IPS DF 6.9 (cell line): ENCODE measurements around the gene CACNA1I.

Experiments used
- DNase-seq: peaks from one replicate; pipeline ENCODE4 v3.0.0-alpha.2; 2013; ENCODE audit warnings: low read depth, low spot score
- H3K27ac ChIP-seq: one replicate; pipeline ENCODE4 v1.5.1; 2013; ENCODE audit warnings: low read length, control low read depth
- H3K27me3 ChIP-seq: 2 replicates; pipeline ENCODE4 v1.6.1; 2013; ENCODE audit warnings: mild to moderate bottlenecking, low read length; ENCODE audit not compliant: control insufficient read depth, insufficient read depth
- H3K36me3 ChIP-seq: 2 replicates; pipeline ENCODE4 v1.6.1; 2013; ENCODE audit warnings: low read length; ENCODE audit not compliant: control insufficient read depth, insufficient read depth
- H3K4me1 ChIP-seq: 2 replicates; pipeline ENCODE4 v1.6.1; 2013; ENCODE audit warnings: low read length; ENCODE audit not compliant: control insufficient read depth, insufficient read depth
- H3K4me3 ChIP-seq: 2 replicates; pipeline ENCODE4 v1.5.1; 2013; ENCODE audit warnings: mild to moderate bottlenecking, low read length
- H3K9me3 ChIP-seq: 2 replicates; pipeline ENCODE4 v1.6.1; 2013; ENCODE audit warnings: low read length, inconsistent platforms; ENCODE audit not compliant: control insufficient read depth, insufficient read depth
- WGBS: extraction: QIAGEN DNeasy Blood & Tissue Kit; methylation state at CpG from one replicate; pipeline ENCODE4 v1.1.7; 2013; ENCODE audit warnings: mixed read lengths, missing lambda C conversion rate; ENCODE audit not compliant: insufficient read length, insufficient coverage; 5-methylcytosine and 5-hydroxymethylcytosine counted together

The CACNA1I gene

GRCh38 chr22:39580795-39581194 is 10.2 kb downstream of the CACNA1I start:
- Histone ChIP-seq H3K27me3 (no peaks in the 10 kb centered on the region), H3K36me3 (no peaks in the 10 kb centered on the region), H3K27ac (no peak overlapping the region), H3K4me3 (no peak overlapping the region), H3K4me1 (peaks cover 3% of the 10 kb centered on the region; the same call in 1 of the 2 replicates), H3K9me3 (no peaks in the 10 kb centered on the region)
- WGBS: no CpG with 5 or more reads among the region's 6 CpGs
- no peak for DNase-seq

- Histone ChIP-seq H3K9me3 (no peaks in the 10 kb centered on the region), H3K27me3 (no peaks in the 10 kb centered on the region), H3K27ac (no peak overlapping the region), H3K4me1 (peaks cover 3% of the 10 kb centered on the region; the same call in 1 of the 2 replicates), H3K36me3 (no peaks in the 10 kb centered on the region), H3K4me3 (no peak overlapping the region)
- WGBS: no CpG with 5 or more reads among the region's 8 CpGs
- DNase-seq: no peak
These were observed 10.8 kb downstream of the CACNA1I start for GRCh38 chr22:39581303-39581702.

- no peak overlapping the region for H3K27ac ChIP-seq
- 100% methylated on average over 1 of the region's 3 CpGs for WGBS
These were observed 12.6 kb downstream of the CACNA1I start for GRCh38 chr22:39583066-39583667.

GRCh38 chr22:39589875-39590274 is 19.3 kb downstream of the CACNA1I start:
- Histone ChIP-seq H3K27ac (no peak overlapping the region), H3K36me3 (no peaks in the 10 kb centered on the region), H3K27me3 (no peaks in the 10 kb centered on the region), H3K4me1 (no peaks in the 10 kb centered on the region; the same call in 1 of the 2 replicates), H3K4me3 (no peak overlapping the region), H3K9me3 (no peaks in the 10 kb centered on the region)
- no peak for DNase-seq
- WGBS: no CpG with 5 or more reads among the region's 11 CpGs

More at GRCh38 chr22:39583066-39583667, 12.6 kb downstream of the CACNA1I start:
- H3K4me1 ChIP-seq: peaks cover 3% of the 10 kb centered on the region; the same call in 1 of the 2 replicates
- no peak overlapping the region for H3K4me3 ChIP-seq
- no peaks in the 10 kb centered on the region for H3K27me3 ChIP-seq
- DNase-seq: no peak
- H3K9me3 ChIP-seq: no peaks in the 10 kb centered on the region
- H3K36me3 ChIP-seq: no peaks in the 10 kb centered on the region

- Histone ChIP-seq H3K9me3 (no peaks in the 10 kb centered on the region), H3K27ac (no peak overlapping the region), H3K36me3 (no peaks in the 10 kb centered on the region), H3K4me3 (no peak overlapping the region), H3K27me3 (no peaks in the 10 kb centered on the region), H3K4me1 (no peaks in the 10 kb centered on the region; the same call in 1 of the 2 replicates)
- WGBS: no CpG with 5 or more reads among the region's 32 CpGs
- no peak for DNase-seq
These were observed 21.8 kb downstream of the CACNA1I start for GRCh38 chr22:39592081-39593065.

- Histone ChIP-seq H3K27ac (no peak overlapping the region), H3K4me1 (no peaks in the 10 kb centered on the region; the same call in 1 of the 2 replicates), H3K27me3 (no peaks in the 10 kb centered on the region), H3K36me3 (no peaks in the 10 kb centered on the region), H3K9me3 (no peaks in the 10 kb centered on the region), H3K4me3 (no peak overlapping the region)
- no CpG with 5 or more reads among the region's 12 CpGs for WGBS
- DNase-seq: no peak
These were observed 22.7 kb downstream of the CACNA1I start for GRCh38 chr22:39593066-39593930.

GRCh38 chr22:39593931-39594285 is 23.4 kb downstream of the CACNA1I start:
- no CpG with 5 or more reads among the region's 6 CpGs for WGBS
- H3K4me3 ChIP-seq: no peak overlapping the region
- no peaks in the 10 kb centered on the region; the same call in 1 of the 2 replicates for H3K4me1 ChIP-seq
- no peaks in the 10 kb centered on the region for H3K27me3 ChIP-seq
- H3K9me3 ChIP-seq: no peaks in the 10 kb centered on the region
- no peaks in the 10 kb centered on the region for H3K36me3 ChIP-seq
- no peak for DNase-seq
- H3K27ac ChIP-seq: no peak overlapping the region

- no CpG with 5 or more reads among the region's 7 CpGs for WGBS
- Histone ChIP-seq H3K36me3 (no peaks in the 10 kb centered on the region), H3K4me3 (no peak overlapping the region), H3K27ac (no peak overlapping the region), H3K27me3 (no peaks in the 10 kb centered on the region), H3K9me3 (no peaks in the 10 kb centered on the region), H3K4me1 (no peaks in the 10 kb centered on the region; the same call in 1 of the 2 replicates)
- no peak for DNase-seq
These were observed 23.9 kb downstream of the CACNA1I start for GRCh38 chr22:39594411-39594810.

- WGBS: no CpG with 5 or more reads among the region's 12 CpGs
- no peaks in the 10 kb centered on the region for H3K36me3 ChIP-seq
- no peaks in the 10 kb centered on the region for H3K27me3 ChIP-seq
- peaks cover 1% of the 10 kb centered on the region; the same call in 1 of the 2 replicates for H3K4me1 ChIP-seq
- H3K9me3 ChIP-seq: no peaks in the 10 kb centered on the region
- no peak overlapping the region for H3K27ac ChIP-seq
- no peak overlapping the region for H3K4me3 ChIP-seq
- no peak for DNase-seq
These were observed 25.1 kb downstream of the CACNA1I start for GRCh38 chr22:39595622-39596172.

- H3K9me3 ChIP-seq: no peaks in the 10 kb centered on the region
- H3K36me3 ChIP-seq: no peaks in the 10 kb centered on the region
- H3K27ac ChIP-seq: no peak overlapping the region
- peaks cover 1% of the 10 kb centered on the region; the same call in 1 of the 2 replicates for H3K4me1 ChIP-seq
- no peak overlapping the region for H3K4me3 ChIP-seq
- WGBS: no CpG with 5 or more reads among the region's 6 CpGs
- no peak for DNase-seq
- H3K27me3 ChIP-seq: no peaks in the 10 kb centered on the region
These were observed 26.0 kb downstream of the CACNA1I start for GRCh38 chr22:39596601-39597000.
